ENCODE data around the gene GCHFR. TPM values are rescaled to one million over a fixed set of nuclear protein-coding genes. Genes with fewer than 3 reads are reported as not detected.

Gene GCHFR
- total RNA-seq, 1 donor from 2014 or later = 5.0 TPM

DNA sequence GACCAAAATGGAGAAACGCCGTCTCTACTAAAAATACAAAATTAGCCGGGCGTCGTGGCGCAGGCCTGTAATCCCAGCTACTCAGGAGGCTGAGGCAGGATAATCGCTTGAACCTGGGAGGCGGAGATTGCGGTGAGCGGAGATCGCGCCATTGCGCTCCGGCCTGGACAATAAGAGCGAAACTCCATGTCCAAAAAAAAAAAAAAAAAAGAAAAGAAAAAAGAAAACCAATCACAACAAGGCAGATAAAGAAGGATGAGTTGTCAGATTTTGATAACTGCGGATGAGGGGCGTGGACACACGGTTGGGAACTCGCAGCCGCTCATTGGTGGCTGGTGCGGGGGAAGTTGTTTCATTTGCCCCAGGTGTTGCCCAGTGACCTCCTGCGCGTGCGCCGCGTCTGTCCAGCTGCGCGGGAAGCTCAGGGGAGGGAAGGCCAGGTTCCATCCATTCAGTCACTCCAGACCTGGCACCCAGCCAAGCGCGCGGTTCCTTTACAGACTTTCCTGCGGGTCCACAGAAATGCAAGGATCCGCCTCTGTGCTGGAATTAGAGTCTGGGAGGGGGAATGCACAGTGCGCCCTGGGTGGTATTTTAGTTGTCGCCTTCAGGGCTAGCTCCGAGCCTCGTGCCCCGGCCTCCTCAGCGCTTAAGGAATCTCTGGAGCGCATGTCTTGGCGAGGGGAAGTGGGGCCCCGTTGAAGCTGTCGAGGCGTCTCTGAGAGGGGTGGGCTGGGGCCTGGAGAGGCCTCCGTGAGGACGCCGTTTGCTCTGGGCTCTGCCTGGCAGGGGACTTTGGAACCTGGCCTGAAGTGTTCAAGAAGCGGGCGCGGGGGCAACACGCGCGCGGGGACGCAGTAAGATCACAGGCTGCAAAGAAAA is 708 bp upstream of the GCHFR start:
- Mint-ChIP-seq H3K27ac (ENCODE audit: unreplicated experiment) (no peak overlapping the region), H3K36me3 (ENCODE audit: unreplicated experiment) (no peaks in the 10 kb centered on the region), H3K4me3 (ENCODE audit: unreplicated experiment) (peak overlapping the region; percentile 79), H3K4me1 (ENCODE audit: low read depth, unreplicated experiment) (peaks cover 9% of the 10 kb centered on the region), H3K27me3 (ENCODE audit: unreplicated experiment) (peaks cover 9% of the 10 kb centered on the region), H3K9me3 (ENCODE audit: unreplicated experiment) (no peaks in the 10 kb centered on the region)
- TF ChIP-seq, protein P1, sequence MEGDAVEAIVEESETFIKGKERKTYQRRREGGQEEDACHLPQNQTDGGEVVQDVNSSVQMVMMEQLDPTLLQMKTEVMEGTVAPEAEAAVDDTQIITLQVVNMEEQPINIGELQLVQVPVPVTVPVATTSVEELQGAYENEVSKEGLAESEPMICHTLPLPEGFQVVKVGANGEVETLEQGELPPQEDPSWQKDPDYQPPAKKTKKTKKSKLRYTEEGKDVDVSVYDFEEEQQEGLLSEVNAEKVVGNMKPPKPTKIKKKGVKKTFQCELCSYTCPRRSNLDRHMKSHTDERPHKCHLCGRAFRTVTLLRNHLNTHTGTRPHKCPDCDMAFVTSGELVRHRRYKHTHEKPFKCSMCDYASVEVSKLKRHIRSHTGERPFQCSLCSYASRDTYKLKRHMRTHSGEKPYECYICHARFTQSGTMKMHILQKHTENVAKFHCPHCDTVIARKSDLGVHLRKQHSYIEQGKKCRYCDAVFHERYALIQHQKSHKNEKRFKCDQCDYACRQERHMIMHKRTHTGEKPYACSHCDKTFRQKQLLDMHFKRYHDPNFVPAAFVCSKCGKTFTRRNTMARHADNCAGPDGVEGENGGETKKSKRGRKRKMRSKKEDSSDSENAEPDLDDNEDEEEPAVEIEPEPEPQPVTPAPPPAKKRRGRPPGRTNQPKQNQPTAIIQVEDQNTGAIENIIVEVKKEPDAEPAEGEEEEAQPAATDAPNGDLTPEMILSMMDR (IDR thresholded peaks at IDR 0.05; ENCODE audit: partially characterized antibody, unreplicated experiment) = no peak
- peak; percentile 40 for DNase-seq

DNA sequence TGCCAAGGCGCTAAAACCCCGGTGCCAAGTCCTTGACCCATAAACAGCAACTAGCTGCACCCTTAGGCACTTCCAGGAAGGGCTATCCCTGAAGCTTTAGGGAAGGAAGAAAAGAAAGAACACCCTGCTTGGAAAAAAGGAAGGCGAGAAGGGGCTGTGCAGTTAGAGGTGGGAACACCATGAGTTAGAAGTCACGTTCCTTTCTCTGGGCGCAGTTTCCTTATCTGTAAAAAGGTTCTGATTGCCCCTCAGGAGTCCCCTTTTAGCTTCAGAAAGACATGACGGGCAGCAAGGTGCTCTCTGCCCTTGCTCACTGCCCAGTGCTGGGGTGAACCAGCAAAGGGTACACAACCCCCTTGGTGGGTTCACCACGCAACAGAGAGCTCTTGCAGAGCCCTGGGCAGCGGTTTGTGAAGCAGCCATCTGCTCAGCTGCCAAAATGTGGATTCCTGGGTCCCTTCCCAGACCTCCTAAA is 798 bp downstream of the GCHFR start:
- Mint-ChIP-seq H3K4me3 (ENCODE audit: unreplicated experiment) (peak overlapping the region; percentile 79), H3K36me3 (ENCODE audit: unreplicated experiment) (no peaks in the 10 kb centered on the region), H3K4me1 (ENCODE audit: low read depth, unreplicated experiment) (peaks cover 18% of the 10 kb centered on the region), H3K9me3 (ENCODE audit: unreplicated experiment) (no peaks in the 10 kb centered on the region), H3K27ac (ENCODE audit: unreplicated experiment) (no peak overlapping the region), H3K27me3 (ENCODE audit: unreplicated experiment) (peaks cover 9% of the 10 kb centered on the region)
- TF ChIP-seq, protein P1 (IDR thresholded peaks at IDR 0.05; ENCODE audit: partially characterized antibody, unreplicated experiment) = no peak
- DNase-seq = no peak

DNA sequence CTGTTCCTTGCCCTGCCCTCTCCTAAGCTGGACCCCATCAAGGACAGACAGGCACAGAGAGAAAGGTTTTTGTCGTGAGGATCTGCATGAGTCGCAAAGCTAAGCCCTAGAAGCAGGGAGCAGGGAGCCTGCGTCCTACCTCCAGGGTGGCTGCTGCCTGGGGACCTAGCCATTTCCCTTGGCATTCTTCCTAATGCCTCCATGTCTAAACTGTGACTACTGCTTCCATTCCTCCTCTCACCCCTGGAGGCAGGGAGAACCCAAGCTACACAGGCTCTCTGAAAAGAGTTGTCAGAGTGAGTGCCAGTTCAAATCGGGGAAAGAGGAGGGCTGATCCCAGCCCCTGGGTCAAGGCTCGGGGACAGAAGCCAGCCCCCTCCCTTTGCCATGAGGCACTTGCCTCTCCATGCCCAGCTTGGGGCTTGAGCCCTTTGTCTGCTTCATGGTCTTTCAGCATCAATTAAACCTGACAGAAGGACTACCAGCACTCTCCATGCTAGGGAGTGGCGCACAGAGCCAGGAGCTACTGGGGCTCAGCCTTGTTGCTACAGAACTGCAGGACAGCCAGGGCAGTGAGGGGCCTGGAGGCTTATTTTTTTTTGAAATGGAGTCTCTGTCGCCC is 2.4 kb downstream of the GCHFR start:
- TF ChIP-seq, protein P1 (IDR thresholded peaks at IDR 0.05; ENCODE audit: partially characterized antibody, unreplicated experiment) = no peak
- Mint-ChIP-seq H3K36me3 (ENCODE audit: unreplicated experiment) (no peaks in the 10 kb centered on the region), H3K9me3 (ENCODE audit: unreplicated experiment) (peaks cover 4% of the 10 kb centered on the region), H3K4me1 (ENCODE audit: low read depth, unreplicated experiment) (peaks cover 28% of the 10 kb centered on the region), H3K27ac (ENCODE audit: unreplicated experiment) (no peak overlapping the region), H3K4me3 (ENCODE audit: unreplicated experiment) (peak overlapping the region; percentile 15), H3K27me3 (ENCODE audit: unreplicated experiment) (peaks cover 14% of the 10 kb centered on the region)
- no peak for DNase-seq

DNA sequence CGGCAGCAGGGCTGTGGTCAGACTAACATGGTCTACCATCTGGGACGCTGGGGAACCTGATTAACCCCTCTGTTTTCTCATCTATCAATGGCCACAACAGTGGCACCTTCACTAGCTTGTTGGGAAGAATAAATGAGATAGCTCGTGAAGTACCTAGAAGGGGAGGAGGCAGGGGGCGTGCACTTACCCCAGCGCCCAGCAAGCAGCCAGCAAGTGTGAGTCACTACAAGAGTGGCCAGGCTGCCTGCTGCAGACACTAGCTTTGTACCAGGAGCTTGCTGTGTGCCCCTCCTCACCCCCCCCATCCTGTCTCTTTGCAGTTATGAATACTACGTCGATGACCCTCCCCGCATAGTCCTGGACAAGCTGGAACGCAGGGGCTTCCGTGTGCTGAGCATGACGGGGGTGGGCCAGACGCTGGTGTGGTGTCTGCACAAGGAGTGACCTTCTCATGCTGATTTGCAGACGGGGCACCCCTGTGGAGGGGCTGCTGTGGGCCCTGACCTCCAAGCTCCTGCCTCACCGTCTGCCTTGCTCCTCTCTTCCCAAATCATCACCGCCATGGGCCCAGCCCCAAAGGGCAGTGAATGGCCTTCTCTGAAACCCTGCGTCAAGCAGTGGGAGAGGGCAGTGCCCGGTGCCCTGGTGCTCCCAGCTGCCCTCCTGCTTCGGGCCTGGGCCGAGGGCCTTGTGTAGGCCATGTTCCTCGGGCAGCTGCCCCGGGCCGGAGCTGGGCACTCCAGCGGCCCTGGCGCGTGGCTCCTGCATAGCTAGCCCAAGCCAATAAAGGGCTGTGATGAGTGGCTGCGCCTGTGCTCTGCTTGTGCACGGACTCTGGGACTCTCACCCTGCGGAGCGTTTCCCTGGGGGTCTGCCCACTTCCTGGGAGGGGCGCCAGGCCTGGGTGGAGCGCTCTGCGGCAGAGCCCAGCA is 3.3 kb downstream of the GCHFR start:
- Mint-ChIP-seq H3K36me3 (ENCODE audit: unreplicated experiment) (no peaks in the 10 kb centered on the region), H3K27me3 (ENCODE audit: unreplicated experiment) (peaks cover 15% of the 10 kb centered on the region), H3K4me1 (ENCODE audit: low read depth, unreplicated experiment) (peaks cover 33% of the 10 kb centered on the region), H3K9me3 (ENCODE audit: unreplicated experiment) (peaks cover 4% of the 10 kb centered on the region), H3K4me3 (ENCODE audit: unreplicated experiment) (no peak overlapping the region), H3K27ac (ENCODE audit: unreplicated experiment) (no peak overlapping the region)
- DNase-seq = no peak
- TF ChIP-seq, protein P1 (IDR thresholded peaks at IDR 0.05; ENCODE audit: partially characterized antibody, unreplicated experiment) = no peak

Data from glutamatergic neuron (in vitro differentiated cells).